ENCODE measurements around the gene MAML2.

The MAML2 gene

DNA sequence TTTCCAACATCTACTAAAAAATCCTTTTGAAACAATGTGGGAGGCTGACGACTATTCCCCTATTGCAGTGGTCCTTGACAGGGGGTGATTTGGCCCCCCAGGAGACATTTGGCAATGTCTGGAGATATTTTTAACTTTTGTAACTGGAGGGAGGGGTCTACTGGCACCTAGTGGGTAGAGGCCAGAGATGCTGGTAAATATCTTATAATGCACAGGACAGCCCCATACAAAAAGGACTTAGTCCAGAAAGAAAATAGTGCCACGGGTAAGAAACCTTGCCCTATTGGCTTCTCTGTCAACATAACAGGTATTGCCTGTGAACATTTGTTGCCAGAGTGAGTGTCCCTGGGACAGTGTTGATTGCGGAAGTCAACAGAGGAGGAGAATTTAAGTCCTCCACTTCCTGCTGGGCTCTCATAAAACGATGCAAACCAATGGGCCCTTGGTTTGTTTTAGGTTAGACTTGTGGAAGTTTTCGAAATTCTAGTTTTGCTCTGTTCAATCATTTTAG lies 101.6 kb downstream of the MAML2 start:
- ATAC-seq (ENCODE audit: low read depth) (no peak), DNase-seq (ENCODE audit: low spot score) (no peak)
- H3K27me3 ChIP-seq (ENCODE audit: insufficient read depth, poor library complexity, severe bottlenecking): no peaks in the 10 kb centered on the region
- no peaks in the 10 kb centered on the region for H3K36me3 ChIP-seq (ENCODE audit: low read depth)
- H3K4me1 ChIP-seq (ENCODE audit: insufficient read depth, poor library complexity, severe bottlenecking): peaks cover 36% of the 10 kb centered on the region
- TF ChIP-seq CTCF (IDR thresholded peaks at IDR 0.05; ENCODE audit: poor library complexity, severe bottlenecking): peak; percentile 39
- H3K9me3 ChIP-seq (ENCODE audit: severe bottlenecking): no peaks in the 10 kb centered on the region
- H3K27ac ChIP-seq (ENCODE audit: poor library complexity, severe bottlenecking): peak overlapping the region; percentile 61
- H3K4me3 ChIP-seq (ENCODE audit: severe bottlenecking): no peak overlapping the region

- Histone ChIP-seq H3K4me1 (ENCODE audit: insufficient read depth, poor library complexity, severe bottlenecking) (peaks cover 33% of the 10 kb centered on the region), H3K27ac (ENCODE audit: poor library complexity, severe bottlenecking) (no peak overlapping the region), H3K9me3 (ENCODE audit: severe bottlenecking) (no peaks in the 10 kb centered on the region), H3K27me3 (ENCODE audit: insufficient read depth, poor library complexity, severe bottlenecking) (no peaks in the 10 kb centered on the region), H3K36me3 (ENCODE audit: low read depth) (no peaks in the 10 kb centered on the region), H3K4me3 (ENCODE audit: severe bottlenecking) (no peak overlapping the region)
- ATAC-seq (ENCODE audit: low read depth) (no peak), DNase-seq (ENCODE audit: low spot score) (no peak)
- TF ChIP-seq CTCF (IDR thresholded peaks at IDR 0.05; ENCODE audit: poor library complexity, severe bottlenecking): no peak
These were observed 104.3 kb downstream of the MAML2 start for GRCh38 chr11:96238563-96239135.

DNA sequence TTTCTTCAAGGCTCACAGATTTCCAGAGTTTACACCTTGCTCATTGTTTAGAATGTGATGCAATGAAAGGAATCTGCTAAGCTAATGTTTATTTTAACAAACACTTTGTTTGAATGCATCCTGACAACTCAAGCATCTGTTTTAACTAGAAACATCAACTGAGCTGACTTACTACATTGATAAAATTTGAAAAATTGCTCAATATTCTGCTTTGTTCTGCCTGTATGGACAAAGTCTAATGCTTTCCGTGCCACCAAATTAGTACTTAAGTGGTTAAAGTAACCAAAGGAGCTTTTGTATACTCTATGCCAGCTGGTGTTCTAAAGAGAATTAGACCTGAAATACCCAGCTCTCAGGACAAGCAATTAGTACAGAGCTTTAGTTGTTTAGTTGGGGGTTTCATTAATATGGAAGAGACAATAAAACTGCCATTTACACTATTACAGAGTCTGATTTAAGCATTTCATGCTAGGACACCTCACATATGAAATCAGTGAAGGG lies 105.2 kb downstream of the MAML2 start:
- no peak overlapping the region for H3K27ac ChIP-seq (ENCODE audit: poor library complexity, severe bottlenecking)
- peak; percentile 27; the same call in 1 of the 3 replicates for ATAC-seq (ENCODE audit: low read depth)
- H3K4me1 ChIP-seq (ENCODE audit: insufficient read depth, poor library complexity, severe bottlenecking): peaks cover 31% of the 10 kb centered on the region
- H3K27me3 ChIP-seq (ENCODE audit: insufficient read depth, poor library complexity, severe bottlenecking): no peaks in the 10 kb centered on the region
- no peak overlapping the region for H3K4me3 ChIP-seq (ENCODE audit: severe bottlenecking)
- H3K36me3 ChIP-seq (ENCODE audit: low read depth): no peaks in the 10 kb centered on the region
- no peaks in the 10 kb centered on the region for H3K9me3 ChIP-seq (ENCODE audit: severe bottlenecking)
- TF ChIP-seq CTCF (IDR thresholded peaks at IDR 0.05; ENCODE audit: poor library complexity, severe bottlenecking): no peak
- no peak for DNase-seq (ENCODE audit: low spot score)

- DNase-seq (ENCODE audit: low spot score): no peak
- H3K9me3 ChIP-seq (ENCODE audit: severe bottlenecking): no peaks in the 10 kb centered on the region
- no peaks in the 10 kb centered on the region for H3K27me3 ChIP-seq (ENCODE audit: insufficient read depth, poor library complexity, severe bottlenecking)
- H3K36me3 ChIP-seq (ENCODE audit: low read depth): no peaks in the 10 kb centered on the region
- ATAC-seq (ENCODE audit: low read depth): no peak
- H3K27ac ChIP-seq (ENCODE audit: poor library complexity, severe bottlenecking): no peak overlapping the region
- no peak for TF ChIP-seq CTCF (IDR thresholded peaks at IDR 0.05; ENCODE audit: poor library complexity, severe bottlenecking)
- H3K4me1 ChIP-seq (ENCODE audit: insufficient read depth, poor library complexity, severe bottlenecking): peaks cover 17% of the 10 kb centered on the region
- no peak overlapping the region for H3K4me3 ChIP-seq (ENCODE audit: severe bottlenecking)
These were observed 107.2 kb downstream of the MAML2 start for GRCh38 chr11:96235751-96236150.

DNA sequence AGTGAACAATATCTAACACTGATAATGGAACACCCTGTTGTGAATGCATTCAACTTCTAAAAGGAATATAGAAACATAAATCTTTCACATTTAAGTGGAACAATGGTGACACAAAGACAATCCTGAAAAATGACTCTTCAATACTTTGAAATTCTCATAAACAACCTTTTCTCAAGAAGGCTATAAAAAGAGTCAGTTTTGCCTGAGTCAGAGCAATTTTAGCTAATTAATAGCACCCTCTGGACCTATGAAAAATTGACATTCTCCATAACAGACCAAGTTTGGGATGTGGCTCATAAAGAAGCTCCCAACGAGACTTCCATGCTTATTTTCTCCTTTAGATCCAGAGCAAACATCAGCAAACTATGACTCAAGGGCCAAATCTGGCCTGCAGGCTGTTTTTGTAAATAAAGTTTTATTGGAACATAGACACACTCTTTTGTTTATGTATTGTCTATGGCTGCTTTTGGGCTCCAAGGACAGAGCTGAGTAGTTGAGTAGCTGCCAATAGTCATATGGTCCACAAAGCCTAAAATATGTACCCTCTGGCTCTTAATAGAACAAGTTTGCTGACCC lies 108.0 kb downstream of the MAML2 start:
- ATAC-seq (ENCODE audit: low read depth): no peak
- Histone ChIP-seq H3K27me3 (ENCODE audit: insufficient read depth, poor library complexity, severe bottlenecking) (no peaks in the 10 kb centered on the region), H3K4me1 (ENCODE audit: insufficient read depth, poor library complexity, severe bottlenecking) (peaks cover 23% of the 10 kb centered on the region), H3K4me3 (ENCODE audit: severe bottlenecking) (no peak overlapping the region), H3K27ac (ENCODE audit: poor library complexity, severe bottlenecking) (no peak overlapping the region), H3K9me3 (ENCODE audit: severe bottlenecking) (no peaks in the 10 kb centered on the region), H3K36me3 (ENCODE audit: low read depth) (no peaks in the 10 kb centered on the region)
- no peak for TF ChIP-seq CTCF (IDR thresholded peaks at IDR 0.05; ENCODE audit: poor library complexity, severe bottlenecking)
- no peak for DNase-seq (ENCODE audit: low spot score)

Data from RWPE2 (cell line).